H1 (cell line): ENCODE measurements around the gene RASGRP4.
"Not testable (repeated sequence)": the region's sequence is repeated elsewhere in the genome, so short reads cannot be mapped to it uniquely, and the experiment has no call there.

Experiments used
- ATF2 ChIP-seq: IDR thresholded peaks from 2 replicates; pipeline ENCODE4 v1.6.1; 2012; ENCODE audit warnings: low read length, inconsistent platforms
- CTCF ChIP-seq, 3 experiments: IDR thresholded peaks; 1 replicate in 2 of 3; 2 replicates in 1 of 3; pipeline versions ENCODE4 v1.5.1 to v1.6.1; 2011; ENCODE audit warnings: low read length in 3 of 3, mild to moderate bottlenecking in 3 of 3, inconsistent platforms in 2 of 3, low read depth in 1 of 3, moderate library complexity in 1 of 3; ENCODE audit not compliant: insufficient read depth in 1 of 3; ENCODE audit errors: control extremely low read depth in 1 of 3
- POLR2A ChIP-seq, 2 experiments: IDR thresholded peaks; 1 replicate in 1 of 2; 2 replicates in 1 of 2; pipeline ENCODE4 v1.6.1; 2011; ENCODE audit warnings: low read depth in 2 of 2, low read length in 2 of 2, mild to moderate bottlenecking in 2 of 2; ENCODE audit errors: control extremely low read depth in 1 of 2
- POU5F1 ChIP-seq: IDR thresholded peaks from 2 replicates; pipeline ENCODE4 v1.6.1; 2011; ENCODE audit warnings: low read depth, mild to moderate bottlenecking, low read length, moderate library complexity

GRCh38 chr19:38472725-38473124 lies 46.7 kb upstream of the RASGRP4 start:
- not testable (repeated sequence) for TF ChIP-seq CTCF (IDR thresholded peaks at IDR 0.05; ENCODE audit: control extremely low read depth in 1 of 3, insufficient read depth in 1 of 3, low read depth in 1 of 3, low read length in 3 of 3); ATF2; POLR2A (IDR thresholded peaks at IDR 0.05; ENCODE audit: control extremely low read depth in 1 of 2, low read depth in 2 of 2, low read length in 2 of 2); POU5F1
